Measurements from ENCODE around the gene CCDC15. TPM values are rescaled to one million over a fixed set of nuclear protein-coding genes. Genes with fewer than 3 reads are reported as not detected.
"Not testable (repeated sequence)": the region's sequence is repeated elsewhere in the genome, so short reads cannot be mapped to it uniquely, and the experiment has no call there.

Gene CCDC15
- total RNA-seq, 3 donors from 2014 or later: 0.73 to 1.8 (median 1.6) TPM

- Histone ChIP-seq H3K9me3 (peaks cover 3% of the 10 kb centered on the region), H3K4me1 (ENCODE audit: low read depth) (no peaks in the 10 kb centered on the region), H3K36me3 (ENCODE audit: low read depth) (no peaks in the 10 kb centered on the region), H3K4me3 (no peak overlapping the region)
- ATAC-seq (no peak), DNase-seq (no peak)
- no peak for TF ChIP-seq CTCF (IDR thresholded peaks at IDR 0.05)
- intact Hi-C loops (cut with DNase I, micrococcal nuclease): no loop called here
These were observed 82.9 kb downstream of the CCDC15 start for GRCh38 chr11:125036933-125037332.

- Histone ChIP-seq H3K4me3 (no peak overlapping the region), H3K4me1 (ENCODE audit: low read depth) (no peaks in the 10 kb centered on the region), H3K9me3 (peaks cover 5% of the 10 kb centered on the region), H3K36me3 (ENCODE audit: low read depth) (no peaks in the 10 kb centered on the region)
- ATAC-seq: peak; percentile 13
- no peak for DNase-seq
- TF ChIP-seq CTCF (IDR thresholded peaks at IDR 0.05): no peak
- intact Hi-C loops (cut with DNase I, micrococcal nuclease): no loop called here
These were observed 95.3 kb downstream of the CCDC15 start for GRCh38 chr11:125049164-125049792.

- intact Hi-C loops (cut with DNase I, micrococcal nuclease): no loop called here
- Histone ChIP-seq H3K4me1 (ENCODE audit: low read depth) (peaks cover 1% of the 10 kb centered on the region), H3K36me3 (ENCODE audit: low read depth) (no peaks in the 10 kb centered on the region), H3K9me3 (no peaks in the 10 kb centered on the region), H3K4me3 (no peak overlapping the region)
- TF ChIP-seq CTCF (IDR thresholded peaks at IDR 0.05): no peak
- no peak for DNase-seq
- ATAC-seq: no peak
These were observed 98.0 kb downstream of the CCDC15 start for GRCh38 chr11:125052047-125052446.

- no peak for DNase-seq
- TF ChIP-seq CTCF (IDR thresholded peaks at IDR 0.05): no peak
- Histone ChIP-seq H3K36me3 (ENCODE audit: low read depth) (no peaks in the 10 kb centered on the region), H3K4me1 (ENCODE audit: low read depth) (peaks cover 4% of the 10 kb centered on the region), H3K9me3 (no peaks in the 10 kb centered on the region), H3K4me3 (no peak overlapping the region)
- intact Hi-C loops (cut with DNase I, micrococcal nuclease): no loop called here
- ATAC-seq: no peak
These were observed 99.2 kb downstream of the CCDC15 start for GRCh38 chr11:125053167-125053566.

- DNase-seq: no peak
- TF ChIP-seq CTCF (IDR thresholded peaks at IDR 0.05): no peak
- peaks cover 4% of the 10 kb centered on the region for H3K4me1 ChIP-seq (ENCODE audit: low read depth)
- intact Hi-C loops (cut with DNase I, micrococcal nuclease): no loop called here
- H3K36me3 ChIP-seq (ENCODE audit: low read depth): no peaks in the 10 kb centered on the region
- H3K9me3 ChIP-seq: no peaks in the 10 kb centered on the region
- no peak overlapping the region for H3K4me3 ChIP-seq
- ATAC-seq: no peak
These were observed 101.2 kb downstream of the CCDC15 start for GRCh38 chr11:125055107-125055715.

- intact Hi-C loops (cut with DNase I, micrococcal nuclease); H3K36me3 ChIP-seq (ENCODE audit: low read depth); H3K4me3 ChIP-seq; ATAC-seq; H3K9me3 ChIP-seq; DNase-seq; H3K4me1 ChIP-seq (ENCODE audit: low read depth): not testable (repeated sequence)
These were observed 102.1 kb downstream of the CCDC15 start for GRCh38 chr11:125056111-125056510.
